Spleen (tissue), 11 donors: ENCODE data around the gene TYR. TPM values are rescaled to one million over a fixed set of nuclear protein-coding genes. Genes with fewer than 3 reads are reported as not detected.
"Not testable (repeated sequence)": the region's sequence is repeated elsewhere in the genome, so short reads cannot be mapped to it uniquely, and the experiment has no call there.

Experiments used
- DNase-seq: peaks from one replicate; pipeline ENCODE4 v3.0.0-alpha.2; 2020
- H3K27ac ChIP-seq, 8 donors: fragments of 200-600 bp; sonication (generic) in 7 of 8; 1 replicate in 4 of 8; 2 replicates in 4 of 8; pipeline versions ENCODE4 v1.5.0 to v1.8.0; 2016 to 2021; ENCODE audit warnings: inconsistent platforms in 4 of 8, mild to moderate bottlenecking in 4 of 8, moderate library complexity in 1 of 8
- H3K27me3 ChIP-seq, 7 donors: fragments of 200-600 bp; sonication (generic) in 6 of 7; replicated peaks in 1 of 7; 1 replicate in 4 of 7; 2 replicates in 3 of 7; pipeline versions ENCODE4 v1.5.0 to v1.8.0; 2016 to 2021; ENCODE audit warnings: inconsistent platforms in 3 of 7, mild to moderate bottlenecking in 1 of 7
- H3K36me3 ChIP-seq, 6 donors: fragments of 200-600 bp; sonication (generic) in 5 of 6; 1 replicate in 4 of 6; 2 replicates in 2 of 6; pipeline versions ENCODE4 v1.5.0 to v1.8.0; 2016 to 2021; ENCODE audit warnings: inconsistent platforms in 2 of 6
- H3K4me1 ChIP-seq, 6 donors: fragments of 200-600 bp; sonication (generic) in 5 of 6; 1 replicate in 3 of 6; 2 replicates in 3 of 6; pipeline versions ENCODE4 v1.5.0 to v1.8.0; 2016 to 2021; ENCODE audit warnings: inconsistent platforms in 3 of 6
- H3K4me3 ChIP-seq, 8 donors: fragments of 200-600 bp; sonication (generic) in 7 of 8; 1 replicate in 4 of 8; 2 replicates in 4 of 8; pipeline versions ENCODE4 v1.5.0 to v1.8.0; 2016 to 2021; ENCODE audit warnings: inconsistent platforms in 4 of 8, mild to moderate bottlenecking in 4 of 8, moderate library complexity in 2 of 8
- H3K9me3 ChIP-seq, 8 donors: fragments of 200-600 bp; sonication (generic) in 7 of 8; 1 replicate in 4 of 8; 2 replicates in 4 of 8; pipeline versions ENCODE4 v1.5.0 to v1.8.0; 2016 to 2021; ENCODE audit warnings: inconsistent platforms in 4 of 8
- POLR2A ChIP-seq, 3 donors: fragments of 450-650 bp; IDR thresholded peaks; one replicate each; pipeline ENCODE4 v1.5.1; 2017; ENCODE audit warnings: antibody characterized with exemption in 3 of 3, mild to moderate bottlenecking in 1 of 3
- POLR2AphosphoS5 ChIP-seq, 3 donors: sonication (generic); formaldehyde crosslinking; IDR thresholded peaks; one replicate each; pipeline ENCODE4 v1.5.1; 2017; ENCODE audit warnings: antibody characterized with exemption in 3 of 3
- WGBS, 5 donors: extraction: QIAGEN DNeasy Blood & Tissue Kit in 3 of 5; methylation state at CpG; one replicate each; pipeline versions ENCODE4 v1.1.5 to v1.1.7; 2013 to 2018; 5-methylcytosine and 5-hydroxymethylcytosine counted together
- intact Hi-C: fragments of 100-400 bp; cut with DNase I; formaldehyde crosslinking; loops from one replicate; pipeline ENCODE4 v1.15.0; 2023; ENCODE audit warnings: low total_unique reads
- polyA plus RNA-seq, 3 donors: library from polyadenylated mRNA; stranded (reverse); fragments of 200-250 nt; gene quantifications; one replicate each; pipeline ENCODE4 v1.2.1, GENCODE V29; 2013
- total RNA-seq, 7 donors: library from RNA; depleted of rRNA in 3 of 7; stranded (reverse); fragments of >200 nt in 3 of 7; fragmentation: NEBNext Ultra II Directional in 4 of 7; extraction: Animal tissue kit (Norgen Biotek cat#: 25700) in 4 of 7; gene quantifications; one replicate each; pipeline versions ENCODE4 v1.1.0 to v1.2.1, GENCODE V29; 2016 to 2021
- TF ChIP-seq, protein P1 (sequence below), 11 experiments: fragments of 200-600 bp in 7 of 11; fragments of 450-650 bp in 4 of 11; sonication (generic) in 4 of 11; IDR thresholded peaks in 8 of 11; conservative IDR thresholded peaks in 3 of 11; 1 replicate in 7 of 11; 2 replicates in 4 of 11; pipeline versions ENCODE4 v1.4.0 to v1.8.0; 2016 to 2021; ENCODE audit warnings: antibody characterized with exemption in 11 of 11, inconsistent platforms in 4 of 11, mild to moderate bottlenecking in 1 of 11
- donor health status: healthy with polysubstance abuse.
- donor health status: DM: no; HTN: no; CAD: no; lungs with moderate emphysema.
- donor health status: DM: no; HTN: no; CAD: no.
- donor health status: Bipolar disorder and iron deficiency.
- donor health status: healthy.
- donor health status: DM: no; HTN: no; CAD: no.
- donor health status: DM: yes; HTN: yes; CAD: no.

TYR gene
- total and polyA plus RNA-seq, 10 donors = not detected

DNA sequence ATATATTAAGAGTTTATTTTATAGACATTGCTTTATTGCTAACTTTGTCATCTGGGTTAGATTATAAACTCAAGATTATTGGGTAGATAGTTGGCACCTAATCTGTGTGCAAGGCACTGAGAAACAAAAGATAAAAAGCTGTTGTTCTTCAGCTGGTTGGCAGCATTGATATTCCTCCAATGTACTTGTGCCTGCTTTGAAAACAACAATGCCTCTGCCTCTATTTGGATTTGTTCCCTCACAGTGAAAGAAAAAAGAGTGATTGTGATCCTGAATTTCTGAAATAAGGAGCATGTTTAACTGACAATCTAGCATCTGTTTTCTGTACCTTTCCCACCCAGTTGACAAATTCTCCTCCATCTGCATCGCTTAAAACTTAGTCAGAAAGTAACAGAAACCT is 98.3 kb downstream of the TYR start:
- H3K27me3 ChIP-seq = no peaks in the 10 kb centered on the region
- H3K4me1 ChIP-seq = no peaks in the 10 kb centered on the region
- intact Hi-C loops = no loop called here
- no peak for DNase-seq
- no peak overlapping the region for H3K4me3 ChIP-seq
- 43 to 80% (median 69%) methylated on average over 1 of the region's 1 CpG for WGBS, 5 donors
- no peaks in the 10 kb centered on the region for H3K36me3 ChIP-seq
- H3K9me3 ChIP-seq = peaks cover 0 to 8% (median 0%) of the 10 kb centered on the region in 8 donors
- no peak overlapping the region for H3K27ac ChIP-seq
- TF ChIP-seq, protein P1, sequence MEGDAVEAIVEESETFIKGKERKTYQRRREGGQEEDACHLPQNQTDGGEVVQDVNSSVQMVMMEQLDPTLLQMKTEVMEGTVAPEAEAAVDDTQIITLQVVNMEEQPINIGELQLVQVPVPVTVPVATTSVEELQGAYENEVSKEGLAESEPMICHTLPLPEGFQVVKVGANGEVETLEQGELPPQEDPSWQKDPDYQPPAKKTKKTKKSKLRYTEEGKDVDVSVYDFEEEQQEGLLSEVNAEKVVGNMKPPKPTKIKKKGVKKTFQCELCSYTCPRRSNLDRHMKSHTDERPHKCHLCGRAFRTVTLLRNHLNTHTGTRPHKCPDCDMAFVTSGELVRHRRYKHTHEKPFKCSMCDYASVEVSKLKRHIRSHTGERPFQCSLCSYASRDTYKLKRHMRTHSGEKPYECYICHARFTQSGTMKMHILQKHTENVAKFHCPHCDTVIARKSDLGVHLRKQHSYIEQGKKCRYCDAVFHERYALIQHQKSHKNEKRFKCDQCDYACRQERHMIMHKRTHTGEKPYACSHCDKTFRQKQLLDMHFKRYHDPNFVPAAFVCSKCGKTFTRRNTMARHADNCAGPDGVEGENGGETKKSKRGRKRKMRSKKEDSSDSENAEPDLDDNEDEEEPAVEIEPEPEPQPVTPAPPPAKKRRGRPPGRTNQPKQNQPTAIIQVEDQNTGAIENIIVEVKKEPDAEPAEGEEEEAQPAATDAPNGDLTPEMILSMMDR (IDR thresholded peaks at IDR 0.05 in 8 of 11, conservative IDR thresholded peaks at IDR 0.05 in 3 of 11) = no peak
- TF ChIP-seq POLR2A (IDR thresholded peaks at IDR 0.05) (no peak), POLR2AphosphoS5 (IDR thresholded peaks at IDR 0.05) (no peak)

DNA sequence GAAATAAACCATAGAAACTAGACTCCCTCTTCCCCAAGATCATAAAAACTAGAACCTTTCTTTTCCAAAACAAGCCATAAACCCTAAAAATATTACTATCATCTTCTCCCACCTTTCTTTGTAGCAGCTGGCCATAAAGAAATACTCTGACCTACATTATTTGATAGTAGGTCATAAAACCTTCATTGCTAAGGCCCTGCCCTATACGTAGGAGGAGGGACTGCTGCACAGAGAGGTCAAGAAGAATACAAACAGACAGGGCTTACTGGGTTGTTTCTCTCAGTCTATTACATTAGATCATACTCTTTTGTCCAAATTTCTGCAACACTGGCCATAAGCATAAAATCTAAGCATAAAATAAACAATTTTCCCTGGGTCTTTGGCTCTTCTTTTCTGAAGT is 101.5 kb downstream of the TYR start:
- Histone ChIP-seq H3K4me1 (no peaks in the 10 kb centered on the region), H3K4me3 (no peak overlapping the region), H3K36me3 (no peaks in the 10 kb centered on the region), H3K27ac (no peak overlapping the region), H3K27me3 (no peaks in the 10 kb centered on the region), H3K9me3 (no peaks in the 10 kb centered on the region)
- intact Hi-C loops = no loop called here
- WGBS, 5 donors = 69 to 87% (median 78%) methylated on average over 1 of the region's 1 CpG
- TF ChIP-seq, protein P1 (IDR thresholded peaks at IDR 0.05 in 8 of 11, conservative IDR thresholded peaks at IDR 0.05 in 3 of 11) = no peak
- TF ChIP-seq POLR2A (IDR thresholded peaks at IDR 0.05) (no peak), POLR2AphosphoS5 (IDR thresholded peaks at IDR 0.05) (no peak)
- DNase-seq = no peak

DNA sequence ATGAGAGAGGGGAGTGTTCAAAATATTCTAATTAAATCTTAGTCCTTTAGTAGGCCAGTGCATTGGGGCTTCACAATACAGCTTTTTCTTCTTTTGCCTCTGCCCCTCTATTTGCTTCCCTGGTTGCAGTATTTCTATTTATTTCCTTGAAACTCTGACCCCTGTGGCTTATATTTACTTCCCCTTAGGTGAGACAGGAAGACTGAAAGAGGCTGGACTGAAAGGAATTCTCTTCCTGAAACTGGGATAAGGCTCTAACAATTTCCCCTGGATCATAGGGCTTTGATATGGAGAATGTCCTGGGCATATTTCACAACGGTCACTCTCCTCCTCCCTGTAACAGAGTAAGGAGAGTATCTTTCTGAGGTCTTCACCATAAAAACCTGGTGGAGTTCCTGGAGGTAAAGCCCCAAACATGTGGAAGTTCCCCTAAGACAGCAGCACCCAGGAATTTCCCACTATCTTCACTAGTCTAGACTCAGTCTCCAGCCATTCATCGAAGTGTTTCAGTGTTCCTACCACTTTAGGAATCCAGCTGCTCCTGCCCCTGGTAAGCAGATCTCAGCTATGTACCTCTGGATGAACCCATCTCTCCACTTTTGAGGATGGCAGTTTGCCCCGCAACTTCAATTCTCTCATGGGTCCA is 103.5 kb downstream of the TYR start:
- intact Hi-C loops, H3K36me3 ChIP-seq, DNase-seq, H3K4me1 ChIP-seq, H3K9me3 ChIP-seq, H3K27me3 ChIP-seq, H3K27ac ChIP-seq, H3K4me3 ChIP-seq: not testable (repeated sequence)
- WGBS, 5 donors = 56 to 76% (median 62%) methylated on average over 3 of the region's 3 CpGs

DNA sequence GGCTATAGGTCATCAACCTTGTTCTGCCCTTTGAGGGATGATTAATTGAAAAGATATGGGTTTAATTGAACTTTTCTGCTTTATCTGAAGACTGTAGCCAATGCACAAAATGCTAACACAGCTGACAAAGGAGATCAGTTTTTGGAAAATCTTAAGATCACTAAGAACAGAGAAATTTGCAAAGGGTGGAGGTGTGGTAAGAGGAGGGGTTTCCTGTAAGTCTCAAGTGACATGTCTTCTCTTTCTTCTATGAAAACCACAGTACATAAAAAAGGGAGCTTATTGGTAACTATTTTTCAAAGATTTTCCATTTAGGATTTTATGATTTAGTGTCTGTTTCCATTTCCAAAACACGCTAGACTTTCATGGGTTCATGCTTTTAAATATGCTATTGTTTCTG is 108.9 kb downstream of the TYR start:
- H3K27me3 ChIP-seq, H3K4me3 ChIP-seq, intact Hi-C loops, H3K9me3 ChIP-seq, H3K4me1 ChIP-seq, DNase-seq, H3K27ac ChIP-seq, H3K36me3 ChIP-seq: not testable (repeated sequence)
- WGBS, 5 donors = 55 to 68% (median 63%) methylated on average over 1 of the region's 1 CpG

DNA sequence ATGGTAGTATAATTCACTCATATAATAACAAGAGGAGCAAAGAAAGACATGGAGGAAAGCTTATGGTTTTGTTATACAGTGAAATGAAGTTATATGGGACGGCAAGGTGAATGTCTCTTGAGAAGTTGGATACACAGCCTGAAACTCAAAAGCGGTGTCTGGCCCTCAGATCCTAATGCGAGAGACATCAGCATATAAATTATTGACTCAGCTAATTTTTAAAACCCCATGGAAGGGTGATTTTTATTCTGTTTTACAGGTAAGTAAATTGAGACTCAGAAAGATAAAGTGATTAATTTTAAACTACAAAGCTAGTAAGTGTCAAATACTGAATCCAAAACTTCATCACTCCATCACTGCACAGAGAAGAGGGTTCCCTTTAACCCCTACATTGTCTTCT is 110.3 kb downstream of the TYR start:
- H3K9me3 ChIP-seq, H3K36me3 ChIP-seq, H3K4me1 ChIP-seq, intact Hi-C loops, H3K27me3 ChIP-seq, H3K4me3 ChIP-seq, DNase-seq, H3K27ac ChIP-seq: not testable (repeated sequence)
- WGBS, 5 donors = 84 to 94% (median 88%) methylated on average over 3 of the region's 3 CpGs
